Choroid plexus epithelial cell (primary cell): ENCODE data around the gene IGSF23.
"Not testable (repeated sequence)": the region's sequence is repeated elsewhere in the genome, so short reads cannot be mapped to it uniquely, and the experiment has no call there.

Source experiments
- DNase-seq: peaks from one replicate; pipeline ENCODE4 v3.0.0-alpha.2; 2010; ENCODE audit warnings: low read depth
- H3K4me3 ChIP-seq: 2 replicates; pipeline ENCODE4 v1.5.1; 2011; ENCODE audit warnings: low read depth, mild to moderate bottlenecking, control low read depth, low read length, moderate library complexity
- TF ChIP-seq, protein P1 (sequence below): conservative IDR thresholded peaks from 2 replicates; pipeline ENCODE4 v1.5.1; 2011; ENCODE audit warnings: low read depth, mild to moderate bottlenecking, control low read depth, inconsistent platforms, low read length, moderate library complexity

IGSF23 gene

DNA sequence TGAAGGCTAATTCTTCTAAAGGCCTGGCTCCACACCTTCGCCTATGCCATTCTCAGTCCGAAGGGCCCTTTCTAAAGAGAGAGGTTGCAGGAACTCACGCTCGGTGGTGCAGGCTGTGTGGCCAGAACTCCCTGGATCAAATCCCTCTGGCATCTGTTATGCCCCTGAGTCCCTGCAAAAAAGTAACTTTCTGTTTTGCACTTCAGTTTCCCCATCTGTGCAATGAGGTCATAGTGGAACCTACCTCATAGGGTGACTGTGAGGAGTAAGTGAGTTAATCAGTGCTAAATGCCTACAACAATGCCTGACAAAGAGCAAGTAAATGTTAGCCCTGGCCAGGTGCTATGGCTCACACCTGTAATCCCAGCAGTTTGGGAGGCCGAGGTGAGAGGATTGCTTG, 7.3 kb downstream of the IGSF23 start:
- DNase-seq = no peak
- no peak overlapping the region for H3K4me3 ChIP-seq
- TF ChIP-seq, protein P1, sequence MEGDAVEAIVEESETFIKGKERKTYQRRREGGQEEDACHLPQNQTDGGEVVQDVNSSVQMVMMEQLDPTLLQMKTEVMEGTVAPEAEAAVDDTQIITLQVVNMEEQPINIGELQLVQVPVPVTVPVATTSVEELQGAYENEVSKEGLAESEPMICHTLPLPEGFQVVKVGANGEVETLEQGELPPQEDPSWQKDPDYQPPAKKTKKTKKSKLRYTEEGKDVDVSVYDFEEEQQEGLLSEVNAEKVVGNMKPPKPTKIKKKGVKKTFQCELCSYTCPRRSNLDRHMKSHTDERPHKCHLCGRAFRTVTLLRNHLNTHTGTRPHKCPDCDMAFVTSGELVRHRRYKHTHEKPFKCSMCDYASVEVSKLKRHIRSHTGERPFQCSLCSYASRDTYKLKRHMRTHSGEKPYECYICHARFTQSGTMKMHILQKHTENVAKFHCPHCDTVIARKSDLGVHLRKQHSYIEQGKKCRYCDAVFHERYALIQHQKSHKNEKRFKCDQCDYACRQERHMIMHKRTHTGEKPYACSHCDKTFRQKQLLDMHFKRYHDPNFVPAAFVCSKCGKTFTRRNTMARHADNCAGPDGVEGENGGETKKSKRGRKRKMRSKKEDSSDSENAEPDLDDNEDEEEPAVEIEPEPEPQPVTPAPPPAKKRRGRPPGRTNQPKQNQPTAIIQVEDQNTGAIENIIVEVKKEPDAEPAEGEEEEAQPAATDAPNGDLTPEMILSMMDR = no peak

DNA sequence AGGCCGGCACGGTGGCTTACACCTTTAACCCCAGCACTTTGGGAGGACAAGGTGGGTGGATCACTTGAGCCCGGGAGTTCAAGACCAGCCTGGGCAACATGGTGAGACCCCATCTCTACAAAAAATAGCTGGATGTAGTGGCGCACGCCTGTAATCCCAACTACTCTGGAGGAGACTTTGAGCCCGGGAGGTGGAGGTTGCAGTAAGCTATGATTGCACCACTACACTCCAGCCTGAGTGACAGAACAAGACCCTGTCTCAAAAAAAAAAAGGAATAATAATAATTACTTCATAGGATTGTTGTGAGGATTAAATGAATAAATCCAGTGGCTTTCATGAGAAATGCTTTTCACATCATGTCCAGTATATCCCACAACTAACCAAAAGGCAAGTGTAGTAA, 8.0 kb downstream of the IGSF23 start:
- no peak overlapping the region for H3K4me3 ChIP-seq
- DNase-seq = no peak
- TF ChIP-seq, protein P1 = no peak

DNA sequence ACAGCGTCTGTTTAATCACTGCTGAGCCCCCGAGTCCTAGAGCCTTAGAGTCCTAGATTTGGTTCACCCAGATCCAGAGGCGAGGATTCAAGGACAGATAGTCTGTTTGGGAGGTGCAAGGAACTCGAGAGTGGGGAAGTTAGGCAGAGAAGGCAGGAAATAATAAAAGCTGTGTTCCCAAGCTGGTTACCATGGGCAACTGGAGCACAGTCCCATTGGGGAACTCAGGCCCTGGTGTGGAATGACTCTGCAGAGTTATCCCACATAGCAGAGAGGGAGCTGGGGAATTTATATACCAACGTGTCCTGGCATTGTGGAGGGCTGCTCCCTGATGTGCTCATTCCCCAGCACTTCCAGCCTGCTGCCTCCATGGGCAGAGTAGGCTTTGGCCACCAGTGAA, 9.7 kb downstream of the IGSF23 start:
- DNase-seq = peak; percentile 42
- TF ChIP-seq, protein P1 = no peak
- no peak overlapping the region for H3K4me3 ChIP-seq

DNA sequence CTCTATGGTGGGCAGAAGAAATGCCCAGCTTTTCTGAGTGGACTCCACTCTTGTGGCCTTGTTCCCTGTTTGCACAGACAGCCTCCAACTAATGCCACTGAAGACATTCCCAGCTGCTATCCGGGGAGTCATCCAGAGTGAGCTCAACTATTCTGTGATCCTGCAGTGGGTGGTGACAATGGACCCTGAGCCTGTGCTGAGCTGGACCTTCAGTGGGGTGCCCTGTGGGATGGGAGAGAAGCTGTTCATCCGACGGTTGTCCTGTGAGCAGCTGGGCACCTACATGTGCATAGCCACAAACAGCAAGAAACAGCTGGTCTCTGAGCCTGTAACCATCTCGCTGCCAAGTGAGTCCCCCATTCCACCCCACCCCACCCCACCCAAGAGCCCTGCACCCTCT, 10.3 kb downstream of the IGSF23 start:
- no peak for DNase-seq
- H3K4me3 ChIP-seq = no peak overlapping the region
- TF ChIP-seq, protein P1 = no peak

DNA sequence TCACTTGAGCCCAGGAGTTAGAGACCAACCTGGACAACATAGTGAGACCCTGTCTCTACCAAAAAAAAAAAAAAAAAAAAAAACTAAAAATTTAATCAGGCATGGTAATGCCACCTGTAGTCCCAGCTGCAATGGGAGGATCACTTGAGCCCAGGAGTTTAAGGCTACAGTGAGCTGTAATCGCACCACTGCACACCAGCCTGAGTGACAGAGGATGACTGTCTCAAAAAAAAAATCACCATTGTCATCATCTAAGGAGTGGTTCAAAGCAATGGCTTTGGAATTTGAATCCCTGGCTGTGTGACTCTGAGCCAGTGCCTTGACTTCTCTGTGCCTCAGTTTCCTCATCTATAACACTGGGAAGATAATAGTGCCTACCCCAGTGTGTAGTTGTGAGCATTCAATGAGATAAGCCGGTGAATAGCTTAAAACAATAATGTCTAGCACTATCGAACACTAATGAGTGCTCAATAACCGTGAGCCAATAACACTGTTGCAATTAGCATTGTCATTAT, 11.5 kb downstream of the IGSF23 start:
- H3K4me3 ChIP-seq = no peak overlapping the region
- DNase-seq = no peak
- TF ChIP-seq, protein P1 = no peak

DNA sequence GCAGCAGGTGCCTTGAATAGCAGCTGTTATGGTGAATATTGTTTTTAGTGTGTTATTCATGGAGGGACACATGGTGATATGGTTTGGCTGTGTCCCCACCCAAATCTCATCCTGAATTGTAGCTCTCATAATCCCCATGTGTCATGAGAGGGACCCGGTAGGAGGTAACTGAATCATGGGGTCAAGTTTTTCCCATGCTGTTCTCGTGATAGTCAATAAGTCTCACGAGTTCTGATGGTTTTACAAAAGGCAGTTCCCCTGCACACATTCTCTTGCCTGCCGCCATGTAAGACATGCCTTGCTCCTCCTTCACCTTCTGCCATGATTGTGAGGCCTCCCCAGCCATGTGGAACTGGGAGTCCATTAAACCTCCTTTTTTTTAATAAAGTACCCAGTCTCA, 12.3 kb downstream of the IGSF23 start:
- DNase-seq, H3K4me3 ChIP-seq: not testable (repeated sequence)

DNA sequence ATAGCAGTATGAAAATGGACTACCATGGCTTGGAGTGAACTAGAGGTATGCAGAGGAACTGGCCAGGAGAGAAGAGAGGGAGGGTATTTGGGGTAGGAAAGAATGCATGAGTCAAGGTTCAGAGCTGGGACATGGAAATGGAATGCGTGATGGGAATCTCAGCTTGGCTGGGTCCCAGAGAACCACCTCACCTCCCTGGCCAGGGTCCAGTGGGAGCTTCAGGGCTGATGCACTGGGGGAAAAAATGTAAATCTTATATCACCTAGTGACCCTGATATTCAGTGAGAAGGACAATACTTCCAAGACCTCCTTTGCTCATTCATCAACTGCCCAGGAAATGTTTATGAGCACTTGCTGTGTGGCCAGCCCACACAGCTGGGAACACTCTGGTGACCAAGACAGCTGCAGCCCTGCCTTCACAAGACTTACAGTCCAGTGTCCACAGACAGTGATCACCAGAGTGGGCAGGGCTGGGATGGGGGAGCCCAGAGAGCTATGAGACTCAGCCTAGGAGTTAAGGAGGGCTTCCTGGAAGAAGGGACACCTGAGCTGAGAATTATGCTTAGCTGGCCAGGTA, 12.8 kb downstream of the IGSF23 start:
- TF ChIP-seq, protein P1 = no peak
- no peak overlapping the region for H3K4me3 ChIP-seq
- peak; percentile 94 for DNase-seq
